Kasumi-1 (cell line): ENCODE results near the gene ALOX5.
"Not testable (repeated sequence)": the region's sequence is repeated elsewhere in the genome, so short reads cannot be mapped to it uniquely, and the experiment has no call there.

Experiments
- DNase-seq, 2 experiments: peaks; one replicate each; lab custom pipeline; 2025; lab: John Stamatoyannopoulos, UW

ALOX5 gene

GRCh38 chr10:45468079-45468478 lies 94.1 kb downstream of the ALOX5 start:
- no peak for DNase-seq

GRCh38 chr10:45470098-45471012 lies 96.3 kb downstream of the ALOX5 start:
- DNase-seq = peak; percentile 13 to 22

GRCh38 chr10:45471059-45471458 lies 97.0 kb downstream of the ALOX5 start:
- no peak for DNase-seq

- no peak for DNase-seq
Observed at GRCh38 chr10:45471531-45472310, 97.7 kb downstream of the ALOX5 start.

- DNase-seq = no peak
Observed at GRCh38 chr10:45473126-45473525, 99.1 kb downstream of the ALOX5 start.

- no peak for DNase-seq
Observed at GRCh38 chr10:45476559-45476958, 102.5 kb downstream of the ALOX5 start.

- no peak for DNase-seq
Observed at GRCh38 chr10:45480294-45480693, 106.3 kb downstream of the ALOX5 start.

GRCh38 chr10:45481100-45481499 lies 107.1 kb downstream of the ALOX5 start:
- not testable (repeated sequence) for DNase-seq

- DNase-seq = no peak
Observed at GRCh38 chr10:45483002-45483401, 109.0 kb downstream of the ALOX5 start.

- DNase-seq = no peak
Observed at GRCh38 chr10:45487735-45488134, 113.7 kb downstream of the ALOX5 start.

- no peak for DNase-seq
Observed at GRCh38 chr10:45488365-45488764, 114.3 kb downstream of the ALOX5 start.

- no peak for DNase-seq
Observed at GRCh38 chr10:45490277-45490676, 116.3 kb downstream of the ALOX5 start.

GRCh38 chr10:45491061-45491460 lies 117.0 kb downstream of the ALOX5 start:
- DNase-seq = no peak
